Measurements from ENCODE around the gene C6orf89.
A peak's percentile ranks its signal among the peaks of the same experiment; 100 is the strongest.
"Not testable (repeated sequence)": the region's sequence is repeated elsewhere in the genome, so short reads cannot be mapped to it uniquely, and the experiment has no call there.

C6orf89 gene

GRCh38 chr6:36947570-36948351, 62.0 kb downstream of the C6orf89 start:
- no peak for DNase-seq (ENCODE audit: low spot score)

GRCh38 chr6:36949076-36949475, 63.3 kb downstream of the C6orf89 start:
- not testable (repeated sequence) for DNase-seq (ENCODE audit: low spot score)

GRCh38 chr6:36949636-36950035, 63.9 kb downstream of the C6orf89 start:
- no peak for DNase-seq (ENCODE audit: low spot score)

- DNase-seq (ENCODE audit: low spot score) = no peak
Measured at GRCh38 chr6:36953931-36954261, 68.1 kb downstream of the C6orf89 start.

GRCh38 chr6:36954262-36954931, 68.6 kb downstream of the C6orf89 start, which contains the start of gene PI16:
PI16 (plus strand) TSS chr6:36954738; CDS start chr6:36954761, 23 bp downstream.
- no peak for DNase-seq (ENCODE audit: low spot score)

GRCh38 chr6:36955136-36955535, 69.4 kb downstream of the C6orf89 start:
- no peak for DNase-seq (ENCODE audit: low spot score)

- DNase-seq (ENCODE audit: low spot score) = no peak
Measured at GRCh38 chr6:36955671-36956445, 70.1 kb downstream of the C6orf89 start.

- DNase-seq (ENCODE audit: low spot score) = no peak
Measured at GRCh38 chr6:36956446-36956820, 70.7 kb downstream of the C6orf89 start.

GRCh38 chr6:36957773-36958271, 72.1 kb downstream of the C6orf89 start:
- no peak for DNase-seq (ENCODE audit: low spot score)

GRCh38 chr6:36958775-36959554, 73.2 kb downstream of the C6orf89 start:
- peak; percentile 57 for DNase-seq (ENCODE audit: low spot score)

- DNase-seq (ENCODE audit: low spot score) = no peak
Measured at GRCh38 chr6:36959555-36960250, 74.0 kb downstream of the C6orf89 start.

- no peak for DNase-seq (ENCODE audit: low spot score)
Measured at GRCh38 chr6:36961441-36962435, 76.0 kb downstream of the C6orf89 start.

GRCh38 chr6:36962874-36963273, 77.1 kb downstream of the C6orf89 start:
- DNase-seq (ENCODE audit: low spot score) = no peak

GRCh38 chr6:36963451-36964290, 77.9 kb downstream of the C6orf89 start:
- DNase-seq (ENCODE audit: low spot score) = no peak

GRCh38 chr6:36964349-36964748, 78.6 kb downstream of the C6orf89 start:
- DNase-seq (ENCODE audit: low spot score) = no peak

- no peak for DNase-seq (ENCODE audit: low spot score)
Measured at GRCh38 chr6:36964908-36965307, 79.2 kb downstream of the C6orf89 start.

GRCh38 chr6:36967301-36967700, 81.5 kb downstream of the C6orf89 start:
- DNase-seq (ENCODE audit: low spot score) = no peak

GRCh38 chr6:36967757-36968156, 82.0 kb downstream of the C6orf89 start:
- no peak for DNase-seq (ENCODE audit: low spot score)

Measured in left forelimb (tissue), 1 donor.